Liver (tissue), 3 donors: ENCODE data around the gene GTF3C4.

Experiments
- CTCF ChIP-seq: fragments of 150-350 bp; IDR thresholded peaks from 2 replicates; pipeline ENCODE4 v1.5.1; 2017; ENCODE audit warnings: improper control_type of control experiment, low read depth, low read length; ENCODE audit not compliant: missing input control
- RAD21 ChIP-seq, 2 donors: IDR thresholded peaks; 2 replicates each; pipeline ENCODE4 v1.6.1; 2016; ENCODE audit warnings: antibody characterized with exemption in 2 of 2, mild to moderate bottlenecking in 2 of 2
- TAF1 ChIP-seq: conservative IDR thresholded peaks from 2 replicates; pipeline ENCODE4 v1.6.1; 2016; ENCODE audit warnings: antibody characterized with exemption, mild to moderate bottlenecking
- donor health status: healthy.
- donor health status: healthy.

GRCh38 chr9:132647355-132647754, 22.9 kb upstream of the GTF3C4 start:
- TF ChIP-seq CTCF (no peak), TAF1 (no peak), RAD21 (IDR thresholded peaks at IDR 0.05) (no peak)
